HT-29 (cell line): ENCODE measurements around the gene PTCH2. TPM values are rescaled to one million over a fixed set of nuclear protein-coding genes. Genes with fewer than 3 reads are reported as not detected.
"Not testable (repeated sequence)": the region's sequence is repeated elsewhere in the genome, so short reads cannot be mapped to it uniquely, and the experiment has no call there.

Experiments
- DNase-seq: peaks from one replicate; pipeline ENCODE4 v3.0.0-alpha.2; 2015; ENCODE audit warnings: low spot score
- total RNA-seq: library from RNA; depleted of rRNA; stranded (reverse); fragments of >200 nt; shearing (Covaris generic); gene quantifications from 2 replicates; pipeline ENCODE4 v1.2.3, GENCODE V29; 2014

PTCH2 gene
- total RNA-seq, 1 experiment from 2014 or later: 0.18 TPM

DNA sequence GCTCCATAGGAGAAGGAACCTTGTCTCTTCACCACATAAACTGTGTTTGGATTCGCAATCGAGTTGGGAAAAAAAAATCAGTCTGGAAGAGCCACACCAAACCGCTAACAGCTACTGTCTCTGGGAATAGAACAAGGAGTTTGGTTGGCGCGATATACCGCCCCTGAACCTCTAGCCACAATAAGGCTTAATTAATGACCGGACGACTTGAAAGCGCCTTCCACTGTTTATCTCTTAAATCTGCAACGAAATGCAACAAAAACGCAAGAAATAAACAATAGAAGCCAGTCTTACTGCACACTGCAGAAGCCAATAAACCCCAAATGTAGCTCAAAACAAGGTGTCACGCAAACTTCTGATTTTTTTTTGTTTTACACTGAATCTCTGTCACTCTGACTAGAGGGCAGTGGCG is 23.9 kb downstream of the PTCH2 start:
- no peak for DNase-seq

DNA sequence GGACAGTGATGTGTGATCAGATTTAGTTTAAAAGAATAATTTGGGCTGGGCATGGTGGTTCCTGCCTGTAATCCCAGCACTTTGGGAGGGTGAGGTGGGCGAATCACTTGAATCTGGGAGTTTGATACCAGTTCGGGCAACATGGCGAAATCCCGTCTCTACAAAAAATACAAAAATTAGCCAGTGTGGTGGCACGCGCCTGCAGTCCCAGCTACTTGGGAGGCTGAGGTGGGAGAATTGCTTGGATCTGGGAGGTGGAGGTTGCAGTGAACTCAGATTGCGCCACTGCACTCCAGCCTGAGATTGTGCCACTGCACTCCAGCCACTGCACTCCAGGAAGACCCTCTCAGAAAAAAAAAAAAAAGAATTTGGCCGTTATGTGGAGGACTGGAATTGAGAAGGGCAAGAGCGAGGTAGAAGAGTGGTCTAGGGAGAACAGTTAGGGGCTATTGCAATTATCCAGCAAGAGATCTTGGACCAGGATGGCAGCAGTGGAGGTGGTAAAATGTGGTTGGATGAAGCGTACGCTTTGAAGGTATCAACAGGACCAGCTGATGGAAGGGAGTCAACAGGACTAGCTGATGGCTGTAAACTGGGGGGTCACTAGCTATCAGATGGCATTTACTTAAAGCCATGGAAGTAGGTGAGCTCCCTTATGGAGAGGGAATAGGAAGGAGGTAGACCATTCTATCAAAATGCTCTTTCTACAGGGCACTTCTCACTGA is 25.1 kb downstream of the PTCH2 start:
- DNase-seq: no peak

DNA sequence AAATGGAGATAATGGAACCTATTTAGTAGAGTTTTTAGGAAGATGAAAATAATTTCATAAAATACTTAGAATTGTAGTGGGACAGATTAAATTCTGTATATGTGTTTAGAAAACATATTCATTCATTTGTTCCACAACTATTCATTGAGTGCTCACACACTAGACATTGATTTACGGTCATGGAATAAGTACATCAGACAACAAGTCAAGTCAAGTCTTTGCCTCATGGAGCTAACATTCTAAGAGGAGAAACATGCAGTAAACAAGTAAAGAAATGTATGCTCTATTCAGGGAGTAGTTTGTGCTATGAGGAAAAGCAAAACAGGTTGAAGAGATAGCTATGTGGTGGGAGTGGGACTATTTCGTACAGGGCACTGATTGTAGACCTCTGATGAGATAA is 25.7 kb downstream of the PTCH2 start:
- no peak for DNase-seq

DNA sequence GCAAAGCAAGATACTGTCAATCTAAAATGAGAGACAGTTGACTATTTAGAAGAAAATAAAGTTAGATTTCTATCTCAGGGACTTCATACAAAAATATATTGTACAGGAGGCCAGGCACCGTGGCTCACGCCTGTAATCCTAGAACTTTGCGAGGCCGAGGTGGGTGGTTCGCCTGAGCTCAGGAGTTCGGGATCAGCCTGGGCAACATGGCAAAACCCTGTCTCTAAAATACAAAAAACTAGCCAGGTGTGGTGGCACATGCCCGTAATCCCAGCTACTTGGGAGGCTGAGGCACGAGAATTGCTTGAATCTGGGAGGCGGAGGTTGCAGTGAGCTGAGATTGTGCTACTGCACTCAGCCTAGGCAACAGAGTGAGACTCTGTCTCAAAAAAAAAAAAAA is 27.1 kb downstream of the PTCH2 start:
- not testable (repeated sequence) for DNase-seq

DNA sequence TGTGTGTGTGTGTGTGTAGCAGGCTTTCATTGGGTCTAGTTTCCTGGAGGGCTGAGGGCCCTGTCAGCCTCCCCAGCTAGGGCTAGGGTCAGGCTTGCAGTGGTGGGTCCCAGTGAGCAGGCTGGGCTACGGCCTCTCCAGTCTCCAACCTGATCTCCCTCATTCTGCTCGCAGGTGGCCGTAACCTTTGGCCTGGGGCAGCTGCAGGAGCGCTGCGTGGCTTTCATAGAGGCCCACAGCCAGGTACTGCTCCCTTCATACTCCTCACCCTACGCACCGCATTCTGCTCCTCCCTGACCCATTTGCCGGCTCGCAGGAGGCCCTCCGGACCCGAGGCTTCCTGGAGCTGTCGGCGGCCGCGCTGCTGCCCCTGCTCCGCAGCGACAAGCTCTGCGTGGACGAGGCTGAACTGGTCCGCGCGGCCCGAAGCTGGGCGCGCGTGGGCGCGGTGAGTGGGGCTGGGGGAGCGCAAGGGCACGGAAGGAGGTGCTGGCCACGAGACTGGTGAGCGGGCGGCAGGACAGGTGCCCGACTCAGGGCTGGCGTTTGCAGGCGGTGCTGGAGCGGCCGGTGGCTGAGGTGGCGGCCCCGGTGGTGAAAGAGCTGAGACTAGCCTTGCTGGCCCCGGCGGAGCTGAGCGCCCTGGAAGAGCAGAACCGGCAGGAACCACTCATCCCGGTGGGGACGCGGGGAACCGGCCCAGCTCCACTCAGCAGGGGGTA is 30.1 kb downstream of the PTCH2 start:
- no peak for DNase-seq

DNA sequence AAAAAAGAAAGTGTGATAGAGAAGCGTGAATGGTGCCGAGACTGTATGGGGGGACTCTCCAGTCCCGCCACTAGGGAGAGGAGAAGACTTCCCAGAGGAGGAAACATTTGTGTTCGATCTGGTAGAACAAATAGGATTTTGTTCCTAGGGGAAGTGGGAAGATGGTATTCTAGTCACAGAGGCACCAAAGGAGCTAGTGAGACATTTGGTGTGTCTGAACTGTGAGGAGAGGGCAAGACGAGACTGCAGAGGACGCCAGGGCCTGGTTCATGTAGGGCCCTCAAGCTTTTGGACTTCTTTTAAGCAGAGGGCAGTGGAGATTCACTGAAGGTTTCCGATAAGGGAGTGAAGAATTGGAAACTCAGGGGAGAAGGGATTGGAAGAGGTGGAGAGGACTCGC is 31.8 kb downstream of the PTCH2 start:
- no peak for DNase-seq

DNA sequence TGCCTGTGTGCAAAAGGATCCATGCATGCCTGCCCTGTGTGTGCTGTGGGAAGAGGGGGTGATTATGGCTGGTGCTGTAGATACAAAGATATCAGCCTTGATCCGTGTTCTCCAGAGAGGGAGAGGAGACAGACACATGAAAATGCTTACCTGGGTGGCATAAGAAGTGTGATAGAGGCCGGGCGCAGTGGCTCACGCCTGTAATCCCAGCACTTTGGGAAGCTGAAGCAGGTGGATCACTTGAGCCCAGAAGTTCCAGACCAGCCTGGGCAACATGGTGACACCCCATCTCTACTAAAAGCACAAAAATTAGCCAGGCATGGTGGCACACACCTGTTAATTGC is 32.3 kb downstream of the PTCH2 start:
- DNase-seq: not testable (repeated sequence)

DNA sequence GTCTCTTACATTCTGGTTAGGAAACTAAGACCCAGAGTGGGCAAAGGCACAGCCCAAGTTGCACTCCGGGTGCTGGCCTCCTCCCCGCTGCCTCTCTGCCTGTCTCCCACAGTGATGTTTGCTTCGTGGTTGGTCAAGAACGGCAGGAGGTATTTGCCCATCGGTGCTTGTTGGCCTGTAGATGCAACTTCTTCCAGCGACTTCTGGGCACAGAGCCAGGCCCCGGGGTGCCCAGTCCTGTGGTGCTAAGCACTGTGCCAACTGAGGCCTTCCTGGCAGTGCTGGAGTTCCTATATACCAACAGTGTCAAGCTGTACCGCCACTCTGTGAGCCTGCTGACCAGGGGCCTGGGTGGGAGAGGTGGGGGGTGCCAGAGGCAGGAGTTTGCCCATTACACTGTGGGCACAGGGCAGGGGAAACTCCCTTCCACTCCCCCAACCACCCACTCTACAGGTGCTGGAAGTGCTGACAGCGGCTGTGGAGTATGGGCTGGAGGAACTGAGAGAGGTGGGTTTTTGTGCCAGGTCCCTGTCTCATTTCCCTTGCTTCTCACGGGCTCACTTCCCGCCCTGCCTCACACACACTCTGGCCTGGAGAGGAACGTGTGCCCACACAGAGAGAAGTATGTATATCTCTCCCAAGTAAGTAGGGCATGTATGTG is 32.8 kb downstream of the PTCH2 start:
- DNase-seq: peak; percentile 25

DNA sequence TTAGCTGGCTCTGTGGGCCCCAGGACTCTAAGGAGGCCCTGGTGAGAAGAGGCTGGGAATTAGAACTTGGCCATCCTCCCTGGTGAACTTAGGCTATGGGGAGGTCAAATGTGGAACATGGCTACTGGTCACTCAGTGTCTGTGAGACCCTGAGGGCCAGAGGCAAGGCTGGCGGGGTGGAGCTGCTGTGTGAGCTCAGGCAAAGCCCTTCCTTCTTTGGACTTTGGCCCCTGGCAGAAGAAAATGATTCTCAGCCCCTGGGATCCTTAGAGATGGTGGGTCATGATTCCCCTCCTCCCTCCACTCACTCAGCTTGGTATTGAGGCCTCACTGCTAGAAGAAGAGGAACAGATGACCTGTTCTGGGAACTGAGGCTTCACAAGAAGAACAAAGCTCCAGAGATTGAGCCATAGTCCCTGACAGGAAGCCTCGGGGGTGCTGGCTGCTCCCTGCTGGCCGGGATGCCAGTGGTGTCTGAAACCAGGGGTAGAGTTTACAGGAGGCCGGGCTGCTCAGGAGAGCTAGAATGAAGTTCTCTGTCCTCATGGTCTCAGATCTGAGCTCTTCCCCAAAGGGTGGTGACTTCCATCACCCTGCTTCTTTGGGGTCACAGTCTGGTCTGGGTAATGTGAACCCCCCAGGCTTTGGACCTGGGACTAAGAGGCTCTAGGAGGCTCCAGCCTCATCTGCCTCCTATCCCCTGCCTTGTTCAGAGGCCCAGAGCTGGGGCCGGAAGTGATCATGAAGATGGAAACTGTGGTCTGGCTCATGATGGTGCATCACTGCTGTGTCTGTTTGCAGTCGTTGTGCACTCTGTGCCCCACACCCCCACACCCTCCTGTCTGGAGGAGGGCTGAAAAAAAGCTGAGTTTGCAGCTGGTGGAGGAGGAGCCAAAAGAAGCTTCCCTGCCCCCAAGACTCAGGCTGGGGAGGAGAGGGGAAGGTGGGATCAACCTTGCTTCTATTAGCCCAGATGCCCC is 33.8 kb downstream of the PTCH2 start:
- DNase-seq: peak; percentile 80

DNA sequence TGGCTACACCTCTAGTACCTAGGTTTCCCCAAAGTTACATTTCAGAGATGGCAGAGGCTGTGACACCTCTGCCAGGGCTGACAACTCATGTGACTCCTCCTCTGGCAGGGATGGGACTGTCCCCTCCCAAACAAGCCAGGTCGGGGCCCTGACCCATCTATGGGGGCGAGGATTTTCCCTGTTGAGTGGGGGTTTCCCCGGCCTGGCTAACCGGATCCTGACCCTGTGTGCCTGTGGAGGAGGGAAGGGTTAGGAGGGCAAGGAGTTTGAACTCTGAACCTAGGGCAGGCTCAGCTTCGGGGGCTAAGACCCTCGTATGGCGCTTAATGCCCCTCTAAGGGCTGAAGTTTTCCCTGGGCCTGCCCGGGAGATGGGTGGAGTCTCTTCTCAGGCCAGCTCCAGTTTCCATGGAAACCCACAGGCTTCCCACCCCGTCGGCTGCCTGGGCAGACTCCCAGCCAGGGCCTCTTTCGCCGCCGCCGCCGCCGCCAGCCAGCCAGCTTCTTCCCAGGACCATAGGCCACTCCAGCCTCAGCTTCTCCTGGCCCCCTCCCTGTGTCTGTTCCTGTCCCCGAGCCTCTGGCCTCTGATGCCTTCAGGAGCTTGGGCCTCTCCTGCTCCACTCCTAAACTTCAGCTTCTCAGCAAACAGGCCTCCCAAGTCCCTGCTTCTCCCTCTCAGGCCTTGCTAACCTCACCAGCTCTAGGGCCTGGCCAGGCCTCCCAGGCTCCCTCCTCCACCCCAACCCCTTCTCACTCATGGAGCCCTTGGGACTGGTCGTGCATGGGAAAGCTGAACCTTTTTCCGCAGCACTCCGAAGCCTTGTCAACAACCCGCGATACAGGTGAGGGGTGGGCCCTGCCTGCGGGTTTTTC is 34.8 kb downstream of the PTCH2 start, which contains the start of gene BTBD19:
TSS of gene BTBD19 (plus strand) at position 461 of the 875 bp plus-strand sequence. CDS start at position 759, 298 bp downstream.
- DNase-seq: peak; percentile 61

DNA sequence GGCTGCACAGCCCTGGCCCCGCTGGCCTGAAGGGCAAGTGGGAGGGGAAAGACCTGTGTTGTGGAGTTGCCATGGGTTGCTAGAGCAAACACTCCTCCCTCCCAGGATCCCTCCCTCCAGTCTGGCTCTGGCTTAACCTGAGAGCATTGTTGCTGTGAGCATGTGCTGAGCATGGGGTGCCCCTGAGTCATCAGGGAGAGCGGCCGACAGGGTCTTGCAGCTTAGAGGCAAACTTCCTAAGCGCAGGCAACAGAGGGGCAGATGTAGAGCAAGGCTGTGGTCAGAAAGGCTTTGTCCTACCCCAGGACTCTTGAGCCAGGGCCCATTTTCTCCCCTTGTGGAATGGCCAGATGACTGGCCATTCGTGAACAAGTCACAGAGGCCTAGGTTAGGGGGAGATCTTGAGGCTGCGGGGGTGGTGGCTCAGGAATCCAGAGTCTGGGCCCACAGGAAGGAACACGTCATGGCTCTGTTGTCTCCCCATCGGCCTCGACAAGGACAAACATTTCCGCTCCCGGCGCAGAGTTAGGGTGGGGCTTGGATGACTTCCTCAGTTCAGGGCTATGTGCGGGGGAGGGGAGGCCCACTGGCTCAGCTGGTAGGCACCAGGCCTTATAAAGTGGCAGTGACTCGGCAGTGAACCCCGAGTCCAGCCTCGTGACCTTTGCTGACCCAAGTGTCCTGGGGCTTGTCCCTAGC is 35.5 kb downstream of the PTCH2 start:
- peak; percentile 99 for DNase-seq

DNA sequence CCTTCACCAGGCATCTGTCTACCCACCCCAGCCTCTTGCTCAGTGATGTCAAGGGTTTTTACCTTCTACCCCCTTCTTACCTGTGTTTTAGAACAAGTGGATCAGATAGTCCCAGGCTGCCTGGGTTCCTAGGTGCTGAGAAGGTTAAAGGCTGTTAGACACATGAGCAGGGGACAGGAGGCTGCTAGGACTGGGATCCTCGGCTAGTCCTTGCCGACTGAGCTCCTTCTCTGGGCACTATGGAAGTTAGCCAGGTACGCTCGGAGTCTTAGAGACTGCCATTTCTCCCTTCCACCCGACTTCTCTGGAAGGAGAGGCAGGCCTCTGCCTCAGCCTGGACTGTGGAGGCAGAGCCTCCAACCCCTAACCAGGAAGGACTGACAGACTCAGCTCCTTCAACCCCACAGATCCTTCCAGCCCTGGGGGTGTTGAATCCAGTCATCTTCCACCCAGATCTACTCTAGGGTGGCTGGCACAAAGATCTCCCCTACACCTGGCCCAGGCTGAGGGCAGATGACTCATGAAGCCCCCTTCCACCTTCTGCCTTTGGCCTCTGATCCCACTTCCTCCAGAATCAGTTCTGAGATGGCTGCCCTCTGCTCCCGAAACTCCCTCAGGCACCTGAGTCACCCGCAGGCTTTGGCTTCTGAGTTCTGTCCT is 36.2 kb downstream of the PTCH2 start, which contains the start of gene DYNLT4:
TSS of gene DYNLT4 (minus strand) at position 648 of the 660 bp plus-strand sequence. CDS start 683 bp downstream, outside the sequence.
- no peak for DNase-seq

DNA sequence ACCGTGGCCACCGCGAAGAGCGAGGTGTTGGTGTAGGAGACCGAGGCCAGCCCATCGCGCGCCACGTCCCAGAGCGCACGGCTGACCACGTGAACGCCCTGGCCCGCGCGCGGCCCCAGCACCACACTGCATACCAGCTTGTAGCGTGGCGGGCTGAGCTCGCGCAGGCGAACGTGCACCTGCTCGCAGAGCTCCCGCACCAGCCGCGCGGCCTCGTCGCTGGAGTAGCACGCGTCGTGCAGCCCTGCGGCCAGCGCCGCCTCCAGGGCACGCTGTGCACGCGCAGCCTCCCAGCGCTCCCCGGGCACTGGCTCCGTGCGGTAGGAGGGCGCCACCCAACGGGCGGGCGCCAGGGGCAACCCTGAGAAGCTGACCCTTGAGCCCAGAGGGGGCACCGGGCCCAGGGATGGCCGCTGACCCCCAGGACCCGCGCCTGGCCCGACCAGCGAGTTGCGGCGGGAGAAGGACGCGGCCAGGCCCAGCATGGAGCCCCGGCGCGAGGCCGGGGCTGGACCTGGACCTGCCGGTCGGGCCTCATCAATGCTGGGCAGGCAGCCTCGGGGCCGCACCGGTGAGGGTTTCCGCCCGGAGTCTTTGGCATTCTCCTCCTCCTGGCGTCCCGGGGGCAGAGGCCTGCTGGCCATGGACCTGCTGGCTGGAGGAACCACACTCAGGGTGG is 36.9 kb downstream of the PTCH2 start:
- DNase-seq: no peak

DNA sequence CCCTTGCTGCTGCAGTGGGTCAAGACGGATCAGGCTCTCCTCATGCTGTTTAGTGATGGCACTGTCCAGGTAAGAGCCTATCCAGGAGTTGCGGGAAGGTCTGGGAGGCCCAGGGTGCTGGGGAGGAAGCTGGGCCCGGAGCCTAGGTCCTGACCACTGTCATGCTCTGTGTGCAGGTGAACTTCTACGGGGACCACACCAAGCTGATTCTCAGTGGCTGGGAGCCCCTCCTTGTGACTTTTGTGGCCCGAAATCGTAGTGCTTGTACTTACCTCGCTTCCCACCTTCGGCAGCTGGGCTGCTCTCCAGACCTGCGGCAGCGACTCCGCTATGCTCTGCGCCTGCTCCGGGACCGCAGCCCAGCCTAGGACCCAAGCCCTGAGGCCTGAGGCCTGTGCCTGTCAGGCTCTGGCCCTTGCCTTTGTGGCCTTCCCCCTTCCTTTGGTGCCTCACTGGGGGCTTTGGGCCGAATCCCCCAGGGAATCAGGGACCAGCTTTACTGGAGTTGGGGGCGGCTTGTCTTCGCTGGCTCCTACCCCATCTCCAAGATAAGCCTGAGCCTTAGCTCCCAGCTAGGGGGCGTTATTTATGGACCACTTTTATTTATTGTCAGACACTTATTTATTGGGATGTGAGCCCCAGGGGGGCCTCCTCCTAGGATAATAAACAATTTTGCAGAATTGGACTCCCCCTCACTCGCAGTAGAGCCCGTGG is 37.6 kb downstream of the PTCH2 start:
- peak; percentile 29 for DNase-seq

DNA sequence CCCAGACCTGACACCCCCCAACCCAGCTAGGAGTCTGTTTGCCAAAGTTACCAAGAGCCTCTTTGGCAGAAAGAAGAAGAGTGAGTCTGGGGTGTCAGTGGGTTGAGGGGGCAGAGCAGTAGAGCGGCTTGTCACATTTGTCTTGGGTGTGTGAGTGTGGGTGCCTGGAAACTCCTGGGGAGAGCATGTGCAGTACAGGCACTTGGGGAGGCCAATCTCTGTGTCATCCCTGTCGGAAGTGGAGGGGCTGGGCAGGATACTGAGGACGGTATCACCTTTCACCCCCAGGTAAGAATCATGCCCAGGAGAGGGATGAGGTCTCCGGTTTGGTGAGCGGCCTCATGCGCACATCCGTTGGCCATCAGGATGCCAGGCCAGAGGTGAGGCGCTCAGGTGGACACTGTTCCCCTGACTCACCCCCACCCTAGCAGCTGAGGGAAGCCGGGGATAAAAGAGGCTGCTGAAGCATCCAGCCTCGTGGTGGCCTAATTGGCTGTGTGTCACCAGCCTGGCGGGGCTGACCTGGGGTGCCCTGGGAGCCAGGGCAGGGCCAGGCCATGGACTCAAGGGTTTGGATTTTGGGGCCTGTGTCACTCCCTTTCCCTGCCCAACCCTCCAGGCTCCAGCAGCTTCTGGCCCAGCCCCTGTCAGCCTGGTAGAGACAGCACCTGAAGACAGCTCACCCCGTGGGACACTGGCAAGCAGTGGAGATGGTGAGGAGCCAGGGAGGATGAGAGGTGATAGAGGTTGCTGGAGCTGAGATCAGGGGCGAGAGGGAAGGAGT is 39.5 kb downstream of the PTCH2 start:
- DNase-seq: peak; percentile 9

DNA sequence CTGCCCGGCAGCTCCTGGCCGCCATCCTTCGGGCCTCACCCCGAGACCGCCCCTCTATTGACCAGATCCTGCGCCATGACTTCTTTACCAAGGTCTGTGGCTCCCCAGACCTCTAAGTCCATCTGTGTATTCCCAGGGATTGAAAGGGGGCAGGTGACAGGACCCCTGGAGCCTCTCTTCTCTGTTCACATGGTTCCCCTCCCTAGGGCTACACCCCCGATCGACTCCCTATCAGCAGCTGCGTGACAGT is 40.1 kb downstream of the PTCH2 start:
- DNase-seq: no peak
